ENCODE measurements around the gene ZNF763. TPM values are rescaled to one million over a fixed set of nuclear protein-coding genes. Genes with fewer than 3 reads are reported as not detected.
"Not testable (repeated sequence)": the region's sequence is repeated elsewhere in the genome, so short reads cannot be mapped to it uniquely, and the experiment has no call there.

Gene ZNF763
- total RNA-seq, 2 experiments from 2014 or later, result 0.85 to 0.96 TPM

GRCh38 chr19:11949201-11949600 lies 15.6 kb upstream of the ZNF763 start:
- Mint-ChIP-seq H3K27ac (no peak overlapping the region), H3K27me3 (no peaks in the 10 kb centered on the region)

GRCh38 chr19:11949614-11950080 lies 15.2 kb upstream of the ZNF763 start:
- not testable (repeated sequence) for H3K4me1 Mint-ChIP-seq, H3K27me3 Mint-ChIP-seq, H3K4me3 Mint-ChIP-seq, DNase-seq
- Mint-ChIP-seq H3K27ac (peak overlapping the region; percentile 54), H3K9me3 (peaks cover 60% of the 10 kb centered on the region), H3K36me3 (peaks cover 86% of the 10 kb centered on the region)

More at GRCh38 chr19:11949201-11949600, 15.6 kb upstream of the ZNF763 start:
- Mint-ChIP-seq H3K4me3 (no peak overlapping the region), H3K36me3 (peaks cover 90% of the 10 kb centered on the region), H3K9me3 (peaks cover 63% of the 10 kb centered on the region), H3K4me1 (no peaks in the 10 kb centered on the region)
- DNase-seq, result no peak

GRCh38 chr19:11950312-11950711 lies 14.5 kb upstream of the ZNF763 start:
- Mint-ChIP-seq H3K4me1 (no peaks in the 10 kb centered on the region), H3K27me3 (no peaks in the 10 kb centered on the region), H3K9me3 (peaks cover 60% of the 10 kb centered on the region), H3K27ac (no peak overlapping the region), H3K4me3 (no peak overlapping the region), H3K36me3 (peaks cover 82% of the 10 kb centered on the region)
- no peak for DNase-seq

- H3K36me3 Mint-ChIP-seq, result peaks cover 5% of the 10 kb centered on the region
- H3K9me3 Mint-ChIP-seq, result no peaks in the 10 kb centered on the region
- DNase-seq, result peak; percentile 73
- H3K27me3 Mint-ChIP-seq, result no peaks in the 10 kb centered on the region
- H3K4me1 Mint-ChIP-seq, result peaks cover 22% of the 10 kb centered on the region
- H3K27ac Mint-ChIP-seq, result peak overlapping the region; percentile 80
- peak overlapping the region; percentile 85 for H3K4me3 Mint-ChIP-seq
These were observed 1.1 kb upstream of the ZNF763 start for GRCh38 chr19:11963566-11964355.

GRCh38 chr19:11964496-11964857 lies 363 bp upstream of the ZNF763 start:
- Mint-ChIP-seq H3K27ac (peak overlapping the region; percentile 80), H3K9me3 (no peaks in the 10 kb centered on the region), H3K4me3 (peak overlapping the region; percentile 85), H3K4me1 (peaks cover 22% of the 10 kb centered on the region), H3K36me3 (peaks cover 5% of the 10 kb centered on the region), H3K27me3 (no peaks in the 10 kb centered on the region)
- DNase-seq, result no peak

GRCh38 chr19:11970174-11970573 lies 5.3 kb downstream of the ZNF763 start:
- no peak overlapping the region for H3K27ac Mint-ChIP-seq
- peaks cover 20% of the 10 kb centered on the region for H3K36me3 Mint-ChIP-seq
- DNase-seq, result no peak
- H3K4me3 Mint-ChIP-seq, result no peak overlapping the region
- H3K4me1 Mint-ChIP-seq, result peaks cover 11% of the 10 kb centered on the region
- no peaks in the 10 kb centered on the region for H3K27me3 Mint-ChIP-seq
- H3K9me3 Mint-ChIP-seq, result peaks cover 7% of the 10 kb centered on the region

GRCh38 chr19:11971041-11971440 lies 6.2 kb downstream of the ZNF763 start:
- no peak overlapping the region for H3K4me3 Mint-ChIP-seq
- H3K36me3 Mint-ChIP-seq, result peaks cover 23% of the 10 kb centered on the region
- H3K27ac Mint-ChIP-seq, result no peak overlapping the region
- peaks cover 5% of the 10 kb centered on the region for H3K4me1 Mint-ChIP-seq
- no peaks in the 10 kb centered on the region for H3K27me3 Mint-ChIP-seq
- DNase-seq, result no peak
- peaks cover 7% of the 10 kb centered on the region for H3K9me3 Mint-ChIP-seq

- Mint-ChIP-seq H3K4me3 (no peak overlapping the region), H3K9me3 (peaks cover 17% of the 10 kb centered on the region), H3K4me1 (no peaks in the 10 kb centered on the region), H3K27me3 (no peaks in the 10 kb centered on the region), H3K27ac (no peak overlapping the region), H3K36me3 (peaks cover 39% of the 10 kb centered on the region)
- DNase-seq, result no peak
These were observed 8.4 kb downstream of the ZNF763 start for GRCh38 chr19:11973019-11973810.

- no peak for DNase-seq
- Mint-ChIP-seq H3K4me1 (no peaks in the 10 kb centered on the region), H3K27me3 (no peaks in the 10 kb centered on the region), H3K9me3 (peaks cover 50% of the 10 kb centered on the region), H3K27ac (no peak overlapping the region), H3K36me3 (peaks cover 58% of the 10 kb centered on the region), H3K4me3 (no peak overlapping the region)
These were observed 13.8 kb downstream of the ZNF763 start for GRCh38 chr19:11978492-11979100.

- Mint-ChIP-seq H3K9me3 (peaks cover 48% of the 10 kb centered on the region), H3K27ac (no peak overlapping the region), H3K27me3 (no peaks in the 10 kb centered on the region), H3K36me3 (peaks cover 54% of the 10 kb centered on the region), H3K4me3 (no peak overlapping the region), H3K4me1 (no peaks in the 10 kb centered on the region)
- no peak for DNase-seq
These were observed 14.7 kb downstream of the ZNF763 start for GRCh38 chr19:11979527-11979926.

- Mint-ChIP-seq H3K4me1 (peaks cover 2% of the 10 kb centered on the region), H3K36me3 (peaks cover 32% of the 10 kb centered on the region), H3K27ac (no peak overlapping the region), H3K27me3 (no peaks in the 10 kb centered on the region), H3K9me3 (peaks cover 39% of the 10 kb centered on the region), H3K4me3 (no peak overlapping the region)
- DNase-seq, result no peak
These were observed 17.7 kb downstream of the ZNF763 start for GRCh38 chr19:11982526-11982925.

- no peak overlapping the region for H3K27ac Mint-ChIP-seq
- H3K27me3 Mint-ChIP-seq, result no peaks in the 10 kb centered on the region
- no peak overlapping the region for H3K4me3 Mint-ChIP-seq
- peaks cover 16% of the 10 kb centered on the region for H3K9me3 Mint-ChIP-seq
- peaks cover 9% of the 10 kb centered on the region for H3K36me3 Mint-ChIP-seq
- DNase-seq, result peak; percentile 18
- H3K4me1 Mint-ChIP-seq, result peaks cover 11% of the 10 kb centered on the region
These were observed 20.1 kb downstream of the ZNF763 start for GRCh38 chr19:11984986-11985385.

- Mint-ChIP-seq H3K36me3 (peaks cover 11% of the 10 kb centered on the region), H3K27me3 (no peaks in the 10 kb centered on the region), H3K4me1 (peaks cover 25% of the 10 kb centered on the region), H3K9me3 (peaks cover 8% of the 10 kb centered on the region), H3K27ac (no peak overlapping the region), H3K4me3 (no peak overlapping the region)
- no peak for DNase-seq
These were observed 21.9 kb downstream of the ZNF763 start for GRCh38 chr19:11986754-11987153.

GRCh38 chr19:11987405-11988281 lies 22.8 kb downstream of the ZNF763 start:
- peak overlapping the region; percentile 98 for H3K27ac Mint-ChIP-seq
- H3K9me3 Mint-ChIP-seq, result peaks cover 4% of the 10 kb centered on the region
- H3K4me1 Mint-ChIP-seq, result peaks cover 31% of the 10 kb centered on the region
- peaks cover 11% of the 10 kb centered on the region for H3K36me3 Mint-ChIP-seq
- peak; percentile 93 for DNase-seq
- no peaks in the 10 kb centered on the region for H3K27me3 Mint-ChIP-seq
- peak overlapping the region; percentile 99 for H3K4me3 Mint-ChIP-seq

Measured in activated naive CD8-positive, alpha-beta T cell treated with anti-CD3 and anti-CD28 coated beads for 36 hours (primary cell).